H1 (cell line): ENCODE measurements around the gene EPB41L4B. TPM values are rescaled to one million over a fixed set of nuclear protein-coding genes. Genes with fewer than 3 reads are reported as not detected.

Experiments used
- CTCF ChIA-PET: fragments of 300-600 bp; sonication (Branson Sonifier 250); formaldehyde crosslinking; loops from one replicate; lab custom pipeline; 2021; ENCODE audit not compliant: partially characterized antibody; lab: Charles Lee
- POLR2A ChIA-PET: fragments of 300-600 bp; sonication (Branson Sonifier 250); formaldehyde crosslinking; loops from one replicate; lab custom pipeline; 2021; ENCODE audit warnings: inconsistent platforms; ENCODE audit not compliant: partially characterized antibody; lab: Charles Lee
- DNase-seq, 2 experiments: peaks; one replicate each; pipeline versions ENCODE4 v3.0.0 to v3.0.0-alpha.2; 2010 to 2022; ENCODE audit warnings: low spot score in 2 of 2, low read depth in 1 of 2, mixed read lengths in 1 of 2
- FAIRE-seq: peaks from 2 replicates; lab custom pipeline; 2011; peaks lifted over from hg19 to GRCh38; lab: Jason Lieb, UNC
- H2AFZ ChIP-seq: 2 replicates; pipeline ENCODE4 v1.8.1; 2012; ENCODE audit warnings: low read length, inconsistent platforms
- H2AK5ac ChIP-seq: 2 replicates; pipeline ENCODE4 v1.6.1; 2013; ENCODE audit warnings: low read depth, low read length
- H2BK120ac ChIP-seq: replicated peaks from 2 replicates; pipeline ENCODE3; 2013; ENCODE audit warnings: low read depth, low read length, inconsistent platforms
- H2BK12ac ChIP-seq: 2 replicates; pipeline ENCODE4 v1.6.1; 2013; ENCODE audit warnings: low read depth, low read length
- H2BK15ac ChIP-seq: 2 replicates; pipeline ENCODE4 v1.6.1; 2013; ENCODE audit warnings: low read length
- H2BK20ac ChIP-seq: 2 replicates; pipeline ENCODE4 v1.6.1; 2013; ENCODE audit warnings: low read length
- H2BK5ac ChIP-seq: 2 replicates; pipeline ENCODE4 v1.6.1; 2013; ENCODE audit warnings: low read depth, low read length
- H3K14ac ChIP-seq: 2 replicates; pipeline ENCODE4 v1.6.1; 2013; ENCODE audit warnings: inconsistent platforms; ENCODE audit not compliant: insufficient read length
- H3K18ac ChIP-seq: 2 replicates; pipeline ENCODE4 v1.6.1; 2013; ENCODE audit warnings: low read length; ENCODE audit errors: extremely low read depth
- H3K23ac ChIP-seq: 2 replicates; pipeline ENCODE4 v1.6.1; 2013; ENCODE audit warnings: inconsistent platforms; ENCODE audit not compliant: insufficient read length
- H3K23me2 ChIP-seq: 2 replicates; pipeline ENCODE4 v1.6.1; 2013; ENCODE audit warnings: low read depth, low read length
- H3K27ac ChIP-seq: 2 replicates; pipeline ENCODE4 v1.6.1; 2011; ENCODE audit warnings: low read depth, low read length, inconsistent platforms
- H3K27me3 ChIP-seq, 4 experiments: replicated peaks in 1 of 4; 1 replicate in 1 of 4; 2 replicates in 3 of 4; pipeline versions ENCODE4 v1.6.1 to v1.8.1; 2011 to 2013; ENCODE audit warnings: low read length in 3 of 4, mild to moderate bottlenecking in 3 of 4, inconsistent platforms in 2 of 4, mixed read lengths in 2 of 4, moderate library complexity in 1 of 4; ENCODE audit not compliant: control insufficient read depth in 3 of 4, insufficient read depth in 3 of 4; ENCODE audit errors: extremely low read depth in 1 of 4
- H3K36me3 ChIP-seq, 4 experiments: 2 replicates each; pipeline versions ENCODE4 v1.6.1 to v1.8.1; 2011 to 2013; ENCODE audit warnings: mild to moderate bottlenecking in 4 of 4, low read length in 3 of 4, moderate library complexity in 2 of 4, control low read depth in 1 of 4, inconsistent platforms in 1 of 4; ENCODE audit not compliant: insufficient read depth in 4 of 4, control insufficient read depth in 2 of 4
- H3K4ac ChIP-seq: replicated peaks from 2 replicates; pipeline ENCODE3; 2013; ENCODE audit warnings: low read length, low read depth, mixed read lengths, inconsistent platforms; ENCODE audit not compliant: insufficient read length
- H3K4me1 ChIP-seq, 4 experiments: replicated peaks in 1 of 4; 1 replicate in 1 of 4; 2 replicates in 3 of 4; pipeline versions ENCODE4 v1.6.1 to v1.8.1; 2011 to 2013; ENCODE audit warnings: low read length in 3 of 4, inconsistent platforms in 2 of 4, mixed read lengths in 1 of 4; ENCODE audit not compliant: insufficient read depth in 4 of 4, control insufficient read depth in 3 of 4
- H3K4me2 ChIP-seq, 2 experiments: 2 replicates each; pipeline versions ENCODE4 v1.6.1 to v1.8.1; 2011 to 2013; ENCODE audit warnings: low read depth in 2 of 2, low read length in 2 of 2, control low read depth in 1 of 2, inconsistent platforms in 1 of 2, mild to moderate bottlenecking in 1 of 2; ENCODE audit not compliant: insufficient read depth in 1 of 2
- H3K4me3 ChIP-seq, 4 experiments: fragments of 200-600, 300-600 bp in 1 of 4; sonication (generic), shearing (Covaris generic), sonication (Bioruptor Twin) in 1 of 4; 2 replicates each; pipeline versions ENCODE4 v1.5.1 to v1.8.1; 2011 to 2016; ENCODE audit warnings: low read length in 4 of 4, low read depth in 3 of 4, control low read depth in 2 of 4, inconsistent platforms in 2 of 4, mild to moderate bottlenecking in 2 of 4, mixed read lengths in 1 of 4, moderate library complexity in 1 of 4; ENCODE audit not compliant: insufficient read depth in 2 of 4; ENCODE audit errors: extremely low read depth in 1 of 4
- H3K56ac ChIP-seq: replicated peaks from 2 replicates; pipeline ENCODE3; 2013; ENCODE audit warnings: low read depth, mild to moderate bottlenecking, mixed read lengths, low read length, inconsistent platforms; ENCODE audit not compliant: insufficient read length
- H3K79me1 ChIP-seq: 2 replicates; pipeline ENCODE4 v1.6.1; 2013; ENCODE audit warnings: low read depth, low read length, control low read depth
- H3K79me2 ChIP-seq, 2 experiments: 2 replicates each; pipeline versions ENCODE4 v1.6.1 to v1.8.1; 2012 to 2013; ENCODE audit warnings: low read length in 2 of 2, mild to moderate bottlenecking in 2 of 2, inconsistent platforms in 1 of 2; ENCODE audit not compliant: insufficient read depth in 2 of 2, control insufficient read depth in 1 of 2
- H3K9ac ChIP-seq, 4 experiments: replicated peaks in 1 of 4; 1 replicate in 1 of 4; 2 replicates in 3 of 4; pipeline versions ENCODE4 v1.6.1 to v1.8.1; 2011 to 2013; ENCODE audit warnings: low read depth in 3 of 4, low read length in 3 of 4, control low read depth in 2 of 4, mild to moderate bottlenecking in 2 of 4, moderate library complexity in 2 of 4, inconsistent platforms in 1 of 4; ENCODE audit errors: extremely low read depth in 1 of 4
- H3K9me3 ChIP-seq, 2 experiments: 2 replicates each; pipeline versions ENCODE4 v1.6.1 to v1.8.1; 2012 to 2013; ENCODE audit warnings: mild to moderate bottlenecking in 2 of 2, moderate library complexity in 2 of 2, control low read depth in 1 of 2, inconsistent platforms in 1 of 2, low read depth in 1 of 2, low read length in 1 of 2, mixed read lengths in 1 of 2; ENCODE audit not compliant: insufficient read depth in 2 of 2
- H4K20me1 ChIP-seq, 2 experiments: replicated peaks in 1 of 2; 2 replicates each; pipeline versions ENCODE3 to v1.8.1; 2011 to 2013; ENCODE audit warnings: inconsistent platforms in 2 of 2, low read length in 2 of 2, mild to moderate bottlenecking in 1 of 2; ENCODE audit not compliant: insufficient read depth in 2 of 2, control insufficient read depth in 1 of 2
- H4K5ac ChIP-seq: 2 replicates; pipeline ENCODE4 v1.6.1; 2013; ENCODE audit warnings: low read length, low read depth, mixed read lengths, inconsistent platforms; ENCODE audit not compliant: insufficient read length
- H4K8ac ChIP-seq: 2 replicates; pipeline ENCODE4 v1.8.0; 2013; ENCODE audit warnings: mild to moderate bottlenecking, moderate library complexity, low read length, inconsistent platforms; ENCODE audit not compliant: insufficient read depth; ENCODE audit errors: extremely low read depth
- H4K91ac ChIP-seq: replicated peaks from 2 replicates; pipeline ENCODE3; 2013; ENCODE audit warnings: low read length, mixed read lengths, inconsistent platforms; ENCODE audit not compliant: insufficient read length
- BACH1 ChIP-seq: IDR thresholded peaks from 2 replicates; pipeline ENCODE4 v1.6.1; 2012; ENCODE audit warnings: low read length, improper control_type of control experiment
- CBX8 ChIP-seq: fragments of 300-800, 300-1000 bp; sonication (generic); IDR thresholded peaks from 2 replicates; pipeline ENCODE4 v1.7.1; 2016; ENCODE audit warnings: low read depth, low read length, borderline replicate concordance
- CEBPB ChIP-seq: IDR thresholded peaks from 2 replicates; pipeline ENCODE4 v1.6.1; 2012; ENCODE audit warnings: low read depth, low read length
- CHD2 ChIP-seq: IDR thresholded peaks from 2 replicates; pipeline ENCODE4 v1.6.1; 2012; ENCODE audit warnings: low read length, improper control_type of control experiment
- CTBP2 ChIP-seq: IDR thresholded peaks from 2 replicates; pipeline ENCODE4 v1.7.0; 2011; ENCODE audit warnings: borderline replicate concordance, mild to moderate bottlenecking, moderate library complexity, mixed read lengths, low read length; ENCODE audit not compliant: insufficient read depth, insufficient read length
- GABPA ChIP-seq: IDR thresholded peaks from 2 replicates; pipeline ENCODE4 v1.6.1; 2011; ENCODE audit warnings: mild to moderate bottlenecking, low read length, moderate library complexity, borderline replicate concordance; ENCODE audit not compliant: insufficient read depth
- KDM1A ChIP-seq: fragments of 200-600, 300-600 bp; sonication (generic); IDR thresholded peaks from 2 replicates; pipeline ENCODE4 v1.7.1; 2016; ENCODE audit warnings: mild to moderate bottlenecking, low read length, borderline replicate concordance
- KDM4A ChIP-seq: IDR thresholded peaks from one replicate; pipeline ENCODE4 v1.7.1; 2012; ENCODE audit warnings: low read depth, mild to moderate bottlenecking, moderate library complexity, low read length, inconsistent platforms; ENCODE audit not compliant: severe bottlenecking
- KDM5A ChIP-seq: fragments of 200-600 bp; IDR thresholded peaks from 2 replicates; pipeline ENCODE4 v1.7.1; 2012; ENCODE audit warnings: mild to moderate bottlenecking, low read length, inconsistent platforms, mixed read lengths
- NRF1 ChIP-seq: IDR thresholded peaks from 2 replicates; pipeline ENCODE4 v1.6.1; 2011; ENCODE audit warnings: mild to moderate bottlenecking, low read depth, low read length, improper control_type of control experiment
- RBBP5 ChIP-seq: IDR thresholded peaks from 2 replicates; pipeline ENCODE4 v1.7.1; 2012; ENCODE audit warnings: low read depth, mild to moderate bottlenecking, inconsistent platforms, low read length, moderate library complexity, borderline replicate concordance
- SP2 ChIP-seq: IDR thresholded peaks from 2 replicates; pipeline ENCODE4 v1.6.1; 2012; ENCODE audit warnings: mild to moderate bottlenecking, low read length, inconsistent platforms
- TAF1 ChIP-seq: IDR thresholded peaks from 2 replicates; pipeline ENCODE4 v1.6.1; 2011; ENCODE audit warnings: mild to moderate bottlenecking, low read depth, low read length
- YY1 ChIP-seq: IDR thresholded peaks from 2 replicates; pipeline ENCODE4 v1.6.1; 2011; ENCODE audit warnings: low read depth, mild to moderate bottlenecking, low read length
- WGBS, 2 experiments: shearing (Covaris generic) in 1 of 2; methylation state at CpG; one replicate each; pipeline versions ENCODE4 v1.1.6 to v1.1.7; 2013 to 2015; ENCODE audit warnings: low lambda C conversion rate in 2 of 2, mixed read lengths in 2 of 2, inconsistent platforms in 1 of 2, low coverage in 1 of 2, missing lambda C conversion rate in 1 of 2; ENCODE audit not compliant: insufficient replicate concordance in 2 of 2, insufficient coverage in 1 of 2, insufficient read length in 1 of 2; ENCODE audit errors: extremely low coverage in 1 of 2, missing lambda C conversion rate in 1 of 2; 5-methylcytosine and 5-hydroxymethylcytosine counted together
- polyA plus RNA-seq, 7 experiments: library from polyadenylated mRNA; depleted of rRNA in 3 of 7; stranded (reverse) in 5 of 7; unstranded in 2 of 7; fragments of >200 nt in 5 of 7; fragments of 200-250 nt in 2 of 7; gene quantifications; 1 replicate in 5 of 7; 2 replicates in 1 of 7; 4 replicates in 1 of 7; pipeline versions ENCODE4 v1.2.1 to v1.2.3, GENCODE V29; 2011 to 2013; ENCODE audit warnings: missing spikeins in 2 of 7, mixed read lengths in 2 of 7
- total RNA-seq: library from RNA; stranded (reverse); fragmentation: NEBNext Ultra II Directional; extraction: Animal tissue kit (Norgen Biotek cat#: 25700); gene quantifications from 2 replicates; pipeline ENCODE4 v1.2.1, GENCODE V29; 2021
- TF ChIP-seq, protein P1 (sequence below): IDR thresholded peaks from 2 replicates; pipeline ENCODE4 v1.6.1; 2012; ENCODE audit warnings: inconsistent platforms

The EPB41L4B gene
- total and polyA plus RNA-seq, 2 of the 8 experiments (the other 6 are each of a cell fraction or from before 2014, with no cell fraction given), result 11.9 to 25.0 TPM

DNA sequence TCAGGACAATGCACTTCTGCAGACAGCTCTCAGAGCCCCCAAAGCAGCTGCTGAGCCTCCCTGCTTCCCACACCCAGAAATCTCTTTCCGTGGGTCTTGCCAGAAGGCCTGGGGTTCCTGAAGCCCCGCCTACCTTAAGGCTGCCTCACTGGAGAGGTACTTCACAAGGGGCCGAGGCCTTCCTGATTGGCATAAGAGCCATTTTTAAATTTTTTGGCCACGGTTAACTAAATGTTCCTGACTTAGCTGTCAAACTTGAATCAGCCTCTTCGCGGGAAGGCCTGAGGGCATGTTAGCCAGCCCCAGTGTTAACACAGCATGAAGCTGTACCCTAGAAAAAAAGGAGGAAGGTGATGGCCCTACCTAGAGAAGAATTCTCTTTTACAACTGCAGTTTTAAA, 20.7 kb upstream of the EPB41L4B start:
- H3K23me2 ChIP-seq, result no peaks in the 10 kb centered on the region
- no peaks in the 10 kb centered on the region for H3K79me2 ChIP-seq
- no peak overlapping the region for H2BK12ac ChIP-seq
- no peak overlapping the region for H2AK5ac ChIP-seq
- no peaks in the 10 kb centered on the region for H3K36me3 ChIP-seq
- no peaks in the 10 kb centered on the region for H3K79me1 ChIP-seq
- H3K23ac ChIP-seq, result no peak overlapping the region
- no peaks in the 10 kb centered on the region for H3K27me3 ChIP-seq
- H2BK20ac ChIP-seq, result no peak overlapping the region
- no peaks in the 10 kb centered on the region for H4K20me1 ChIP-seq
- no peak overlapping the region for H2BK120ac ChIP-seq
- CTCF ChIA-PET, result interaction anchor here (0.7 to 4.4 kb wide), 7 partner anchors 12 to 148 kb away, joined by 3 to 18 read pairs (median 4); no protein-coding TSS in a partner anchor
- DNase-seq (no peak), FAIRE-seq (no peak)
- 54% methylated on average over 6 of the region's 6 CpGs; no CpG with 5 or more reads in 1 of the 2 experiments for WGBS, 2 experiments
- H2BK15ac ChIP-seq, result no peak overlapping the region
- no peak overlapping the region for H3K14ac ChIP-seq
- POLR2A ChIA-PET, result interaction anchor here (0.8 kb wide), 1 partner anchor 23 kb away, joined by 3 read pairs; no protein-coding TSS in a partner anchor
- no peak overlapping the region for H4K8ac ChIP-seq
- no peak overlapping the region for H3K9ac ChIP-seq
- H3K9me3 ChIP-seq, result no peaks in the 10 kb centered on the region
- H3K4ac ChIP-seq, result no peak overlapping the region
- H3K4me3 ChIP-seq, result no peak overlapping the region
- peaks cover 6 to 9% (median 7%) of the 10 kb centered on the region in 4 experiments; a peak in 5 of 7 replicates for H3K4me1 ChIP-seq
- H2AFZ ChIP-seq, result no peak overlapping the region
- H3K18ac ChIP-seq, result no peak overlapping the region
- no peak overlapping the region for H3K27ac ChIP-seq
- no peak overlapping the region for H3K56ac ChIP-seq
- H3K4me2 ChIP-seq, result no peak overlapping the region
- no peak overlapping the region for H2BK5ac ChIP-seq
- no peak overlapping the region for H4K91ac ChIP-seq
- no peak overlapping the region for H4K5ac ChIP-seq
- TF ChIP-seq CTBP2 (no peak), KDM4A (no peak), RBBP5 (no peak), CBX8 (no peak), KDM1A (no peak), NRF1 (no peak), BACH1 (no peak), TAF1 (no peak), YY1 (no peak), KDM5A (no peak), CHD2 (no peak), CEBPB (no peak), GABPA (no peak), SP2 (no peak)
- TF ChIP-seq, protein P1, sequence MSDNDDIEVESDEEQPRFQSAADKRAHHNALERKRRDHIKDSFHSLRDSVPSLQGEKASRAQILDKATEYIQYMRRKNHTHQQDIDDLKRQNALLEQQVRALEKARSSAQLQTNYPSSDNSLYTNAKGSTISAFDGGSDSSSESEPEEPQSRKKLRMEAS, result no peak
